HG02623 (cell line): ENCODE measurements around the gene OR6S1.
A peak's percentile ranks its signal among the peaks of the same experiment; 100 is the strongest.

Experiments
- ATAC-seq: cut with Tn5 transposase; IDR thresholded peaks from one replicate; pipeline ENCODE4 v1.9.1; 2021; ENCODE audit warnings: moderate library complexity; ENCODE audit not compliant: unreplicated experiment

The OR6S1 gene

GRCh38 chr14:20641591-20641990 lies at the start of gene OR6S1:
Gene OR6S1 (minus strand): TSS chr14:20641691. CDS start chr14:20641691, 0 bp downstream.
- ATAC-seq, result no peak

- ATAC-seq, result no peak
These were observed 49.6 kb upstream of the OR6S1 start for GRCh38 chr14:20690848-20691640.

- ATAC-seq, result no peak
These were observed 46.8 kb upstream of the OR6S1 start, which contains the start of gene ANG for GRCh38 chr14:20688167-20688839. Gene ANG (plus strand): TSS chr14:20688764. CDS start chr14:20693565, 4,801 bp downstream.

- no peak for ATAC-seq
These were observed 46.1 kb upstream of the OR6S1 start for GRCh38 chr14:20687362-20688166.

- ATAC-seq, result no peak
These were observed 45.1 kb upstream of the OR6S1 start for GRCh38 chr14:20686386-20687143.

GRCh38 chr14:20684662-20685456 lies 43.4 kb upstream of the OR6S1 start:
- no peak for ATAC-seq

- peak; percentile 21 for ATAC-seq
These were observed 42.6 kb upstream of the OR6S1 start, which contains the start of gene RNASE4 for GRCh38 chr14:20683891-20684661. Gene RNASE4 (plus strand): TSS chr14:20684560. CDS start chr14:20699372, 14,812 bp downstream.

- ATAC-seq, result peak; percentile 18
These were observed 41.8 kb upstream of the OR6S1 start for GRCh38 chr14:20683125-20683890.

- peak; percentile 46 for ATAC-seq
These were observed 41.1 kb upstream of the OR6S1 start for GRCh38 chr14:20682435-20683124.

GRCh38 chr14:20682127-20682434 lies 40.6 kb upstream of the OR6S1 start:
- no peak for ATAC-seq

GRCh38 chr14:20681348-20682126 lies 40.0 kb upstream of the OR6S1 start:
- ATAC-seq, result no peak

GRCh38 chr14:20680843-20681347 lies 39.4 kb upstream of the OR6S1 start:
- ATAC-seq, result no peak

- ATAC-seq, result no peak
These were observed 38.9 kb upstream of the OR6S1 start for GRCh38 chr14:20680363-20680762.

GRCh38 chr14:20679907-20680306 lies 38.4 kb upstream of the OR6S1 start:
- no peak for ATAC-seq

- ATAC-seq, result no peak
These were observed 34.6 kb upstream of the OR6S1 start for GRCh38 chr14:20676072-20676471.

GRCh38 chr14:20675669-20676068 lies 34.2 kb upstream of the OR6S1 start:
- ATAC-seq, result no peak
